CD4-positive, alpha-beta T cell treated with Interleukin-1 beta for 1 hour (primary cell): Measurements from ENCODE around the gene DGCR6.
"Not testable (repeated sequence)": the region's sequence is repeated elsewhere in the genome, so short reads cannot be mapped to it uniquely, and the experiment has no call there.

Experiments
- DNase-seq, 2 donors: peaks; one replicate each; pipeline ENCODE4 v3.0.0-alpha.2; 2020 to 2022

The DGCR6 gene

GRCh38 chr22:18961201-18961600, 55.1 kb downstream of the DGCR6 start:
- DNase-seq, result not testable (repeated sequence)
